T47D (cell line): Measurements from ENCODE around the gene THADA.
"Not testable (repeated sequence)": the region's sequence is repeated elsewhere in the genome, so short reads cannot be mapped to it uniquely, and the experiment has no call there.

ENCODE experiments used
- DNase-seq, 2 experiments: peaks; one replicate each; pipeline versions ENCODE4 v3.0.0 to v3.0.0-alpha.2; 2011 to 2012; ENCODE audit warnings: low read depth in 1 of 2, low spot score in 1 of 2
- JUND ChIP-seq: IDR thresholded peaks from 2 replicates; pipeline ENCODE4 v1.6.1; 2012; ENCODE audit warnings: low read depth
- in situ Hi-C: cut with HindIII; loops from 2 replicates; pipeline ENCODE4 v1.10.0; 2016; ENCODE audit warnings: low sequenced_read_pairs, low pct_unique_long_range_greater_than_20kb

The THADA gene

GRCh38 chr2:43192744-43193651, 402.8 kb downstream of the THADA start:
- no peak for TF ChIP-seq JUND
- in situ Hi-C loops: no loop called here
- no peak for DNase-seq

- in situ Hi-C loops: no loop called here
- DNase-seq: no peak
- no peak for TF ChIP-seq JUND
Measured at GRCh38 chr2:43191947-43192516, 403.8 kb downstream of the THADA start.

- TF ChIP-seq JUND: no peak
- in situ Hi-C loops: no loop called here
- DNase-seq: no peak
Measured at GRCh38 chr2:43190311-43191052, 405.4 kb downstream of the THADA start.

GRCh38 chr2:43189861-43190260, 406.0 kb downstream of the THADA start:
- DNase-seq, in situ Hi-C loops: not testable (repeated sequence)

GRCh38 chr2:43188561-43189386, 407.1 kb downstream of the THADA start:
- in situ Hi-C loops: no loop called here
- no peak for DNase-seq
- no peak for TF ChIP-seq JUND

GRCh38 chr2:43186679-43187374, 409.0 kb downstream of the THADA start:
- no peak for DNase-seq
- TF ChIP-seq JUND: no peak
- in situ Hi-C loops: no loop called here

- no peak for DNase-seq
- TF ChIP-seq JUND: no peak
- in situ Hi-C loops: no loop called here
Measured at GRCh38 chr2:43186321-43186678, 409.5 kb downstream of the THADA start.

- TF ChIP-seq JUND: no peak
- in situ Hi-C loops: no loop called here
- no peak for DNase-seq
Measured at GRCh38 chr2:43185146-43185545, 410.7 kb downstream of the THADA start.

- in situ Hi-C loops: no loop called here
- DNase-seq: no peak
- TF ChIP-seq JUND: no peak
Measured at GRCh38 chr2:43184339-43184895, 411.4 kb downstream of the THADA start.

GRCh38 chr2:43183743-43184142, 412.1 kb downstream of the THADA start:
- in situ Hi-C loops: no loop called here
- no peak for DNase-seq
- no peak for TF ChIP-seq JUND

GRCh38 chr2:43180897-43181296, 414.9 kb downstream of the THADA start:
- in situ Hi-C loops: no loop called here
- DNase-seq: no peak
- no peak for TF ChIP-seq JUND
